Panc1 (cell line): ENCODE measurements around the gene MX1. TPM values are rescaled to one million over a fixed set of nuclear protein-coding genes. Genes with fewer than 3 reads are reported as not detected.

Source experiments
- ATAC-seq: fragments of 200-7000 bp; cut with Tn5 transposase; 2 replicates; pipeline ENCODE4 v1.9.1; 2020; ENCODE audit warnings: mild to moderate bottlenecking, moderate library complexity
- BruUV-seq: library from RNA; stranded (reverse); fragments of 400-500 nt; replicated peaks from 2 replicates; lab custom pipeline; 2021; lab: Mats Ljungman, UMichigan
- CTCF ChIA-PET: fragments of 300-600 bp; sonication (Branson Sonifier 250); formaldehyde crosslinking; loops from one replicate; lab custom pipeline; 2022; ENCODE audit warnings: antibody characterized with exemption; lab: Charles Lee
- POLR2A ChIA-PET: fragments of 300-600 bp; sonication (Branson Sonifier 250); formaldehyde crosslinking; loops from one replicate; lab custom pipeline; 2022; ENCODE audit warnings: antibody characterized with exemption; lab: Charles Lee
- DNase-seq: peaks from one replicate; pipeline ENCODE4 v3.0.0-alpha.2; 2010; ENCODE audit warnings: low read depth, low spot score
- H3K27ac ChIP-seq: 2 replicates; pipeline ENCODE4 v1.5.1; 2011; ENCODE audit warnings: mild to moderate bottlenecking, low read length, inconsistent platforms
- H3K27me3 ChIP-seq: fragments of 200-500 bp; sonication (Bioruptor generic); 2 replicates; pipeline ENCODE4 v1.6.0; 2014; ENCODE audit warnings: low read length, inconsistent platforms; ENCODE audit not compliant: control insufficient read depth, insufficient read depth
- H3K36me3 ChIP-seq: fragments of 200-500 bp; sonication (Bioruptor generic); 2 replicates; pipeline ENCODE4 v1.5.1; 2014; ENCODE audit warnings: inconsistent platforms, mild to moderate bottlenecking, low read length, moderate library complexity; ENCODE audit not compliant: control insufficient read depth, insufficient read depth
- H3K4me1 ChIP-seq: 2 replicates; pipeline ENCODE4 v1.5.1; 2011; ENCODE audit warnings: inconsistent platforms, mild to moderate bottlenecking, low read length, moderate library complexity; ENCODE audit not compliant: control insufficient read depth, insufficient read depth
- H3K4me3 ChIP-seq, 2 experiments: 2 replicates each; pipeline ENCODE4 v1.5.1; 2011 to 2012; ENCODE audit warnings: low read depth in 2 of 2, low read length in 2 of 2, mild to moderate bottlenecking in 2 of 2, inconsistent platforms in 1 of 2, moderate library complexity in 1 of 2
- H3K9me3 ChIP-seq: fragments of 200-500 bp; sonication (Bioruptor generic); 2 replicates; pipeline ENCODE4 v1.5.1; 2014; ENCODE audit warnings: low read depth, mild to moderate bottlenecking, inconsistent platforms, low read length, moderate library complexity; ENCODE audit not compliant: control insufficient read depth, insufficient read depth
- POLR2AphosphoS5 ChIP-seq: IDR thresholded peaks from 2 replicates; pipeline ENCODE4 v1.6.1; 2012; ENCODE audit warnings: mild to moderate bottlenecking, low read depth, low read length, moderate library complexity
- SIN3A ChIP-seq: IDR thresholded peaks from 2 replicates; pipeline ENCODE4 v1.6.1; 2012; ENCODE audit warnings: low read depth, mild to moderate bottlenecking, low read length, moderate library complexity, borderline replicate concordance; ENCODE audit not compliant: insufficient read depth
- TCF7L2 ChIP-seq: IDR thresholded peaks from 2 replicates; pipeline ENCODE4 v1.6.1; 2011; ENCODE audit warnings: mild to moderate bottlenecking, low read depth, low read length, inconsistent platforms
- in situ Hi-C: cut with HindIII; loops from 2 replicates; pipeline ENCODE4 v1.10.0; 2016; ENCODE audit warnings: low sequenced_read_pairs, low pct_unique_long_range_greater_than_20kb
- intact Hi-C: fragments of 100-400 bp; cut with micrococcal nuclease; formaldehyde crosslinking; loops from one replicate; pipeline ENCODE4 v1.10.0; 2022; ENCODE audit not compliant: unreplicated experiment
- total RNA-seq: library from RNA; stranded (reverse); gene quantifications from one replicate; pipeline ENCODE4 v1.2.1, GENCODE V29; 2021; ENCODE audit not compliant: unreplicated experiment
- TF ChIP-seq, protein P1 (sequence below), 2 experiments: IDR thresholded peaks; 2 replicates each; pipeline ENCODE4 v1.6.1; 2011 to 2012; ENCODE audit warnings: low read depth in 2 of 2, control low read depth in 1 of 2, low read length in 1 of 2, mild to moderate bottlenecking in 1 of 2, moderate library complexity in 1 of 2; ENCODE audit not compliant: insufficient read depth in 1 of 2
- TF ChIP-seq, protein P2 (sequence below): fragments of 450-650 bp; IDR thresholded peaks from 2 replicates; pipeline ENCODE4 v1.5.1; 2017; ENCODE audit warnings: mild to moderate bottlenecking

MX1 gene
- total RNA-seq, 1 experiment from 2014 or later: 7.8 TPM

DNA sequence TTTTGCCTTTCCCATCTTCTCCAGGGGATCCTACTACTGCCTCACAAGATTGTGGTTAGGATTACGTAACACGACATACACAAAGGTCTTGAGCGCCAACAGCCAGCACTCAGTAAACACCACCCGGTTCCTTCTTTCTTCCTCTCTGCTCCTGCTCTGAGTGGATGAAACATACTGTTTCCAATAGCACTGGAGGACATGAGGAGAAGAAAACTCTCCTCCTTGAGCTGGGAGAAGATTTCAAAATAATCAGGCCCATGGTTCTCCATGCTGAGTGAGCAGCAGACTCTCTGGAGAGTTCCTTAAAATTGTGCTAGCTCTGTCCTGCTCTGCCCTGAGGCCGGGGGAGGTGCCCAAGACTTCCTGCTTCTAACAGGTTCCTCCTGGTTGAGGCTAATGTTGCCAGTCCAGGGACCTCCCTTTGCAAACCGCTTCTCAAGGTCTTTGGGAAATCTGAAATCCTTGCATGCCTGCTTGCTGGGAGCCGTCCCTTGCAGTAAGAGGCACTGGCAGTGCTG is 29.4 kb upstream of the MX1 start:
- H3K4me1 ChIP-seq: no peaks in the 10 kb centered on the region
- intact Hi-C loops: no loop called here
- no peak overlapping the region for H3K4me3 ChIP-seq
- in situ Hi-C loops: no loop called here
- H3K36me3 ChIP-seq: no peaks in the 10 kb centered on the region; the same call in 1 of the 2 replicates
- no peak for ATAC-seq
- no peak for TF ChIP-seq POLR2AphosphoS5
- no peak for TF ChIP-seq TCF7L2
- TF ChIP-seq, protein P1, sequence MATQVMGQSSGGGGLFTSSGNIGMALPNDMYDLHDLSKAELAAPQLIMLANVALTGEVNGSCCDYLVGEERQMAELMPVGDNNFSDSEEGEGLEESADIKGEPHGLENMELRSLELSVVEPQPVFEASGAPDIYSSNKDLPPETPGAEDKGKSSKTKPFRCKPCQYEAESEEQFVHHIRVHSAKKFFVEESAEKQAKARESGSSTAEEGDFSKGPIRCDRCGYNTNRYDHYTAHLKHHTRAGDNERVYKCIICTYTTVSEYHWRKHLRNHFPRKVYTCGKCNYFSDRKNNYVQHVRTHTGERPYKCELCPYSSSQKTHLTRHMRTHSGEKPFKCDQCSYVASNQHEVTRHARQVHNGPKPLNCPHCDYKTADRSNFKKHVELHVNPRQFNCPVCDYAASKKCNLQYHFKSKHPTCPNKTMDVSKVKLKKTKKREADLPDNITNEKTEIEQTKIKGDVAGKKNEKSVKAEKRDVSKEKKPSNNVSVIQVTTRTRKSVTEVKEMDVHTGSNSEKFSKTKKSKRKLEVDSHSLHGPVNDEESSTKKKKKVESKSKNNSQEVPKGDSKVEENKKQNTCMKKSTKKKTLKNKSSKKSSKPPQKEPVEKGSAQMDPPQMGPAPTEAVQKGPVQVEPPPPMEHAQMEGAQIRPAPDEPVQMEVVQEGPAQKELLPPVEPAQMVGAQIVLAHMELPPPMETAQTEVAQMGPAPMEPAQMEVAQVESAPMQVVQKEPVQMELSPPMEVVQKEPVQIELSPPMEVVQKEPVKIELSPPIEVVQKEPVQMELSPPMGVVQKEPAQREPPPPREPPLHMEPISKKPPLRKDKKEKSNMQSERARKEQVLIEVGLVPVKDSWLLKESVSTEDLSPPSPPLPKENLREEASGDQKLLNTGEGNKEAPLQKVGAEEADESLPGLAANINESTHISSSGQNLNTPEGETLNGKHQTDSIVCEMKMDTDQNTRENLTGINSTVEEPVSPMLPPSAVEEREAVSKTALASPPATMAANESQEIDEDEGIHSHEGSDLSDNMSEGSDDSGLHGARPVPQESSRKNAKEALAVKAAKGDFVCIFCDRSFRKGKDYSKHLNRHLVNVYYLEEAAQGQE (IDR thresholded peaks at IDR 0.05; ENCODE audit: insufficient read depth in 1 of 2, low read depth in 2 of 2, low read length in 1 of 2): no peak
- TF ChIP-seq SIN3A: no peak
- TF ChIP-seq, protein P2, sequence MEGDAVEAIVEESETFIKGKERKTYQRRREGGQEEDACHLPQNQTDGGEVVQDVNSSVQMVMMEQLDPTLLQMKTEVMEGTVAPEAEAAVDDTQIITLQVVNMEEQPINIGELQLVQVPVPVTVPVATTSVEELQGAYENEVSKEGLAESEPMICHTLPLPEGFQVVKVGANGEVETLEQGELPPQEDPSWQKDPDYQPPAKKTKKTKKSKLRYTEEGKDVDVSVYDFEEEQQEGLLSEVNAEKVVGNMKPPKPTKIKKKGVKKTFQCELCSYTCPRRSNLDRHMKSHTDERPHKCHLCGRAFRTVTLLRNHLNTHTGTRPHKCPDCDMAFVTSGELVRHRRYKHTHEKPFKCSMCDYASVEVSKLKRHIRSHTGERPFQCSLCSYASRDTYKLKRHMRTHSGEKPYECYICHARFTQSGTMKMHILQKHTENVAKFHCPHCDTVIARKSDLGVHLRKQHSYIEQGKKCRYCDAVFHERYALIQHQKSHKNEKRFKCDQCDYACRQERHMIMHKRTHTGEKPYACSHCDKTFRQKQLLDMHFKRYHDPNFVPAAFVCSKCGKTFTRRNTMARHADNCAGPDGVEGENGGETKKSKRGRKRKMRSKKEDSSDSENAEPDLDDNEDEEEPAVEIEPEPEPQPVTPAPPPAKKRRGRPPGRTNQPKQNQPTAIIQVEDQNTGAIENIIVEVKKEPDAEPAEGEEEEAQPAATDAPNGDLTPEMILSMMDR: no peak
- no peaks in the 10 kb centered on the region for H3K27me3 ChIP-seq
- ChIA-PET CTCF (no interaction called here), POLR2A (no interaction called here)
- H3K27ac ChIP-seq: no peak overlapping the region
- no peak for DNase-seq
- no TSS peak for BruUV-seq
- H3K9me3 ChIP-seq: no peaks in the 10 kb centered on the region

DNA sequence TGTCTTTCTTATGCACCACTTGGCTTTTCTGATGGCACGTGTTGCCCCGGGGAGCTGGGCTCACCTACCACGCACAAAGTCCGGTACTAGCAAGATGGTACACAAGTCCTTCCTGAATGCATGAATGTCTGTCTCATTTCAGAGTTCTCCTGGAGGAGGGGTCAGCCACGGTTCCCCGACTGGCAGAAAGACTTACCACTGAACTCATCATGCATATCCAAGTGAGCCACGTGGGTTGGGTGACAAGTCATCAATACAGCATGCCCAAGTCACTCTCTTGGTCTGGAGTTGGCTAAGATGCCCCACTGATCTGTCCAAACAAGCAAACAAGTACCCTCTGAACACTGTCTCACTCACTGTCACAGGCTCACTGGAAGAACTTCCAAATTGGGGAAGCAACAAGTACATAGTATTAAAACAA is 28.6 kb upstream of the MX1 start:
- in situ Hi-C loops: no loop called here
- no peaks in the 10 kb centered on the region for H3K4me1 ChIP-seq
- DNase-seq: no peak
- ATAC-seq: no peak
- H3K27me3 ChIP-seq: no peaks in the 10 kb centered on the region
- intact Hi-C loops: no loop called here
- H3K36me3 ChIP-seq: no peaks in the 10 kb centered on the region; the same call in none of the 2 replicates
- ChIA-PET CTCF (no interaction called here), POLR2A (no interaction called here)
- no TSS peak for BruUV-seq
- no peak overlapping the region for H3K27ac ChIP-seq
- H3K4me3 ChIP-seq: no peak overlapping the region
- no peaks in the 10 kb centered on the region for H3K9me3 ChIP-seq
- TF ChIP-seq, protein P2: no peak
